Measurements from ENCODE around the gene DRD2.

Gene DRD2

GRCh38 chr11:113497066-113497910, 22.1 kb upstream of the DRD2 start:
- TF ChIP-seq ZFX (IDR thresholded peaks at IDR 0.05) (no peak), CTCF (conservative IDR thresholded peaks at IDR 0.05) (no peak)
- no peak overlapping the region for H3K27ac ChIP-seq

- no peak for TF ChIP-seq ZFX (IDR thresholded peaks at IDR 0.05)
- no peak for TF ChIP-seq CTCF (conservative IDR thresholded peaks at IDR 0.05)
- H3K27ac ChIP-seq, result no peak overlapping the region
Measured at GRCh38 chr11:113496026-113496651, 20.9 kb upstream of the DRD2 start.

- TF ChIP-seq CTCF (conservative IDR thresholded peaks at IDR 0.05) (peak; percentile 31), ZFX (IDR thresholded peaks at IDR 0.05) (no peak)
- H3K27ac ChIP-seq, result no peak overlapping the region
Measured at GRCh38 chr11:113494021-113494420, 18.8 kb upstream of the DRD2 start.

- H3K27ac ChIP-seq, result no peak overlapping the region
- no peak for TF ChIP-seq ZFX (IDR thresholded peaks at IDR 0.05)
- TF ChIP-seq CTCF (conservative IDR thresholded peaks at IDR 0.05), result no peak
Measured at GRCh38 chr11:113493206-113493605, 18.0 kb upstream of the DRD2 start.

- H3K27ac ChIP-seq, result no peak overlapping the region
- no peak for TF ChIP-seq ZFX (IDR thresholded peaks at IDR 0.05)
- no peak for TF ChIP-seq CTCF (conservative IDR thresholded peaks at IDR 0.05)
Measured at GRCh38 chr11:113488931-113489351, 13.7 kb upstream of the DRD2 start.

GRCh38 chr11:113487622-113488021, 12.4 kb upstream of the DRD2 start:
- no peak overlapping the region for H3K27ac ChIP-seq
- TF ChIP-seq CTCF (conservative IDR thresholded peaks at IDR 0.05), result no peak
- no peak for TF ChIP-seq ZFX (IDR thresholded peaks at IDR 0.05)

GRCh38 chr11:113484223-113484622, 9.0 kb upstream of the DRD2 start:
- no peak overlapping the region for H3K27ac ChIP-seq
- no peak for TF ChIP-seq ZFX (IDR thresholded peaks at IDR 0.05)
- TF ChIP-seq CTCF (conservative IDR thresholded peaks at IDR 0.05), result no peak
